GM21367 (cell line): ENCODE data around the gene SP5.
"Not testable (repeated sequence)": the region's sequence is repeated elsewhere in the genome, so short reads cannot be mapped to it uniquely, and the experiment has no call there.

Experiments
- ATAC-seq: cut with Tn5 transposase; IDR thresholded peaks from one replicate; pipeline ENCODE4 v1.9.1; 2021; ENCODE audit not compliant: unreplicated experiment

The SP5 gene

GRCh38 chr2:170710609-170710979, 4.5 kb upstream of the SP5 start:
- ATAC-seq = no peak

GRCh38 chr2:170711196-170711773, 3.9 kb upstream of the SP5 start:
- no peak for ATAC-seq

GRCh38 chr2:170711774-170712652, 3.1 kb upstream of the SP5 start:
- ATAC-seq = no peak

- ATAC-seq = no peak
Measured at GRCh38 chr2:170712653-170713542, 2.2 kb upstream of the SP5 start.

- no peak for ATAC-seq
Measured at GRCh38 chr2:170713543-170714380, 1.4 kb upstream of the SP5 start.

GRCh38 chr2:170714381-170715061, 616 bp upstream of the SP5 start:
- no peak for ATAC-seq

- ATAC-seq = no peak
Measured at GRCh38 chr2:170715932-170716777, 1.0 kb downstream of the SP5 start.

- ATAC-seq = no peak
Measured at GRCh38 chr2:170716851-170717598, 1.9 kb downstream of the SP5 start.

- ATAC-seq = no peak
Measured at GRCh38 chr2:170717599-170717963, 2.4 kb downstream of the SP5 start.

- no peak for ATAC-seq
Measured at GRCh38 chr2:170717991-170718589, 3.0 kb downstream of the SP5 start.

- ATAC-seq = no peak
Measured at GRCh38 chr2:170719810-170720209, 4.7 kb downstream of the SP5 start.

GRCh38 chr2:170721678-170722077, 6.5 kb downstream of the SP5 start:
- ATAC-seq = no peak

- no peak for ATAC-seq
Measured at GRCh38 chr2:170722301-170722700, 7.2 kb downstream of the SP5 start.

- ATAC-seq = no peak
Measured at GRCh38 chr2:170723446-170723958, 8.4 kb downstream of the SP5 start.

GRCh38 chr2:170733798-170734600, 18.9 kb downstream of the SP5 start:
- ATAC-seq = no peak

GRCh38 chr2:170734601-170735000, 19.5 kb downstream of the SP5 start:
- not testable (repeated sequence) for ATAC-seq

GRCh38 chr2:170736628-170737027, 21.5 kb downstream of the SP5 start:
- no peak for ATAC-seq
